Mucosa of descending colon (tissue), 3 donors: ENCODE measurements around the gene SOCS6. TPM values are rescaled to one million over a fixed set of nuclear protein-coding genes. Genes with fewer than 3 reads are reported as not detected.

Experiments
- ATAC-seq: fragments of 200-7000 bp; cut with Tn5 transposase; one replicate; pipeline ENCODE4 v1.9.1; 2020; ENCODE audit warnings: mild to moderate bottlenecking, moderate library complexity
- DNase-seq, 3 donors: peaks; one replicate each; pipeline ENCODE4 v3.0.0-alpha.2; 2020
- H3K36me3 ChIP-seq: fragments of 200-600 bp; one replicate; pipeline ENCODE4 v1.8.0; 2021; ENCODE audit warnings: low read depth, mild to moderate bottlenecking
- H3K4me1 ChIP-seq: fragments of 200-600 bp; one replicate; pipeline ENCODE4 v1.8.0; 2021; ENCODE audit warnings: low read depth, mild to moderate bottlenecking
- H3K4me3 ChIP-seq: fragments of 200-600 bp; one replicate; pipeline ENCODE4 v1.8.0; 2021; ENCODE audit warnings: mild to moderate bottlenecking
- H3K9me3 ChIP-seq: fragments of 200-600 bp; one replicate; pipeline ENCODE4 v1.8.0; 2021; ENCODE audit warnings: mild to moderate bottlenecking
- intact Hi-C, 2 donors: fragments of 100-400 bp; cut with DNase I in 1 of 2; cut with micrococcal nuclease in 1 of 2; formaldehyde crosslinking; loops; one replicate each; pipeline versions ENCODE4 v1.11.0 to v1.11.1; 2022; cut with DNase I, micrococcal nuclease
- total RNA-seq, 3 donors: library from RNA; stranded (reverse); fragmentation: NEBNext Ultra II Directional in 2 of 3; extraction: Animal tissue kit (Norgen Biotek cat#: 25700) in 2 of 3; gene quantifications; one replicate each; pipeline versions ENCODE4 v1.2.1 to v1.2.4, GENCODE V29; 2021 to 2023
- TF ChIP-seq, protein P1 (sequence below): fragments of 200-600 bp; IDR thresholded peaks from one replicate; pipeline ENCODE4 v1.8.0; 2022; ENCODE audit warnings: antibody characterized with exemption, mild to moderate bottlenecking
- donor health status: DM: no; HTN: no; CAD: no; lungs with moderate emphysema.
- donor health status: DM: no; HTN: no; CAD: no.
- donor health status: DM: no; HTN: yes; CAD: no.

The SOCS6 gene
- total RNA-seq, 3 donors from 2014 or later = 37.2 to 49.6 (median 39.7) TPM

DNA sequence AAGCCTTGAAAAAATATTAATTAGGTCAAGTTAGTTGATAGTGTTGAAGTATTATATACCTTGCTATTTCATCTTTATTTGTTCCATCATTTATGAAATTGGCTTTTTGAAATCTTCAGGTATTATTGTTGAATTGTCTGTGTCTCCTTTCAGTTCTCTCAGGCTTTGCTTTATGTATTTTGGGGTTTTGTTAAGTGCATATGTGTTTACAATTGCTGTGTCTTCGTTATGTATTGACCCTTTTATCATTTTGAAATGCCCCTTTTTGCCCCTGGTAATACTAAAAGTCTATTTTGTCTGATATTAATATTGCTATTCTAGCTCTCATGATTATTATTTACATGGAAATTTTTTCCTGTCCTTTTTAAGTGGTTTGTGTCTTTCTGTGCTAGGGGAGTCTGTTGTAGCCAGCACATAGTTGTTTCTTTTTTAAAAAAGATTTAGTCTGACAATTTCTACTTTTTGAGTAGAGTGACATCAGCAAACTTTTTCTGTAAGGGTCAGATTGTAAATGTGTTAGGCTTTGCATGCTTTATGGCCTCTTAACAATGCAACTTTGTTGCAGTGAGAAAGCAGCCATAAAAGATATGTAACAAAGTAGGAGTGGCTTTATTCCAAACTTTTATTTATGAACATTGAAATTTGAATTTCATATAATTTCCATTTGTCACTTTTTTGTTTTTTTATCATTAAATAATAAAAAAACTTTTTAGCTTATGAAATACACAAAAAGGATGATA, 19.9 kb downstream of the SOCS6 start:
- DNase-seq (no peak), ATAC-seq (peak; percentile 76)
- Histone ChIP-seq H3K4me3 (no peak overlapping the region), H3K36me3 (no peaks in the 10 kb centered on the region), H3K4me1 (peaks cover 22% of the 10 kb centered on the region), H3K9me3 (no peaks in the 10 kb centered on the region)
- intact Hi-C loops = no loop called here
- TF ChIP-seq, protein P1, sequence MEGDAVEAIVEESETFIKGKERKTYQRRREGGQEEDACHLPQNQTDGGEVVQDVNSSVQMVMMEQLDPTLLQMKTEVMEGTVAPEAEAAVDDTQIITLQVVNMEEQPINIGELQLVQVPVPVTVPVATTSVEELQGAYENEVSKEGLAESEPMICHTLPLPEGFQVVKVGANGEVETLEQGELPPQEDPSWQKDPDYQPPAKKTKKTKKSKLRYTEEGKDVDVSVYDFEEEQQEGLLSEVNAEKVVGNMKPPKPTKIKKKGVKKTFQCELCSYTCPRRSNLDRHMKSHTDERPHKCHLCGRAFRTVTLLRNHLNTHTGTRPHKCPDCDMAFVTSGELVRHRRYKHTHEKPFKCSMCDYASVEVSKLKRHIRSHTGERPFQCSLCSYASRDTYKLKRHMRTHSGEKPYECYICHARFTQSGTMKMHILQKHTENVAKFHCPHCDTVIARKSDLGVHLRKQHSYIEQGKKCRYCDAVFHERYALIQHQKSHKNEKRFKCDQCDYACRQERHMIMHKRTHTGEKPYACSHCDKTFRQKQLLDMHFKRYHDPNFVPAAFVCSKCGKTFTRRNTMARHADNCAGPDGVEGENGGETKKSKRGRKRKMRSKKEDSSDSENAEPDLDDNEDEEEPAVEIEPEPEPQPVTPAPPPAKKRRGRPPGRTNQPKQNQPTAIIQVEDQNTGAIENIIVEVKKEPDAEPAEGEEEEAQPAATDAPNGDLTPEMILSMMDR = no peak

DNA sequence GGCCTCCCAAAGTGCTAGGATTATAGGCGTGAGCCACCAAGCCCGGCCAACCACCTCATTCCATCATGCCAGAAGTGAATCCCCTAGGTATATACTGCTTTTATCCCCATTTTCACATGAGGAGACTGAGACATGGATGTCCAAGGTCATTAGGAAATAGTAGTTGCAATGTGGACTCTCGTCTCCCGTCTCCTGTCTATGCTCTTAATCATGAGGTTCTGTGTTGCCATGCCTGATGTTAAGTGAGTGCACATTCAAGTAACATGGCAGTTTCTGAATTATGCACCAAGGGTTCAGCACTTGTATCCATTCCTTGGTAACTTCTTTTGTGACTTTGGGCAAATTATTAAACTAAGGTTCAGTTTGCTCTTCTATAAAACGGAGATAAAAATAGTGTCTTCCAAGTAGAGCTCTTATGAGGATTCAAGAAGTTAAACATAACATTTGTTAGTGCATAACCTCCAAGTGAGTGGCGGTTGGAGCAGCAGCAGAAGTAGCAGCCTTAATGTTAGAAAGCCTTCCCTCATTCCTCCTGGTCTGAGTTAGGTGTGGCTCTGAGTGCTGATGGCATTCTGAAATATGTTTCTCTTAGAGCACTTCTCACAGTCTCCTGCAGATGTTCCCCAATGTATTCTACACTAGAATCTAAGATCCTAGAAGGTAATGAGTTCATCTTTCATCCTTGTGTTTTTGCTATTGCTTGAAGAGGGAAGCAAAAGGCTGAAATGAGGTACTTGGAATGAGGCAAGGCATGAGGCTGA, 21.9 kb downstream of the SOCS6 start:
- Histone ChIP-seq H3K9me3 (no peaks in the 10 kb centered on the region), H3K4me1 (peaks cover 31% of the 10 kb centered on the region), H3K36me3 (no peaks in the 10 kb centered on the region), H3K4me3 (no peak overlapping the region)
- intact Hi-C loops = no loop called here
- peak; percentile 63 for ATAC-seq
- TF ChIP-seq, protein P1 = no peak
- DNase-seq = no peak

- intact Hi-C loops = no loop called here
Measured at GRCh38 chr18:70311726-70312125, 22.9 kb downstream of the SOCS6 start.

DNA sequence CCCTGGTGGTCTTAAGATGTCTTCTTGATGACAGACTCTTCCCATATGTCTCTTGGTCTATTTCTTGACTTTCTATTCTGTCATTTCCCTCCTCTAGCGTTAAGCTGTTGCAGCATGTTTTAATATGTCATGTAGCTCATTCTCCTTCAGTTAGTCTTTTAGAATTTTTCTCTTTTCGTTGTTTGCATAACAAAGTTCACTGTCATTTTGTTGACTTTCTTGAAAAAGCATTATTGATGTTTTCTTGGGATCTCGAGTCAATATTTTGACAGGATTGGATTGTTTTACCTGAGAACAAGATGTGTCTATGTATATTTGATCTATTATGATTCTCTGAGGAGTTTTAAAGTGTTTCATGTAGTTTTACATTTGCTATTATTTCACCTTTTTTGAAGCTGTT, 24.8 kb downstream of the SOCS6 start:
- ATAC-seq (no peak), DNase-seq (no peak)
- Histone ChIP-seq H3K4me1 (peaks cover 30% of the 10 kb centered on the region), H3K36me3 (no peaks in the 10 kb centered on the region), H3K9me3 (no peaks in the 10 kb centered on the region), H3K4me3 (no peak overlapping the region)
- intact Hi-C loops = no loop called here
- TF ChIP-seq, protein P1 = no peak

More at GRCh38 chr18:70311726-70312125, 22.9 kb downstream of the SOCS6 start:
- TF ChIP-seq, protein P1 = no peak
- Histone ChIP-seq H3K9me3 (no peaks in the 10 kb centered on the region), H3K36me3 (no peaks in the 10 kb centered on the region), H3K4me1 (peaks cover 31% of the 10 kb centered on the region), H3K4me3 (no peak overlapping the region)
- no peak for DNase-seq
- no peak for ATAC-seq

GRCh38 chr18:70314151-70314782, 25.4 kb downstream of the SOCS6 start:
- Histone ChIP-seq H3K9me3 (no peaks in the 10 kb centered on the region), H3K4me1 (peaks cover 24% of the 10 kb centered on the region), H3K4me3 (no peak overlapping the region), H3K36me3 (no peaks in the 10 kb centered on the region)
- intact Hi-C loops = no loop called here
- TF ChIP-seq, protein P1 = no peak
- peak; percentile 79 for ATAC-seq
- DNase-seq = no peak
